OCI-LY3 (cell line): Measurements from ENCODE around the gene TENM4.

Experiments
- EZH2phosphoT487 ChIP-seq: fragments of 200-600 bp; shearing (Covaris generic); IDR thresholded peaks from 2 replicates; pipeline ENCODE4 v1.6.1; 2018; ENCODE audit warnings: antibody characterized with exemption, mixed run types, low read depth
- TF ChIP-seq, protein P1 (sequence below): fragments of 200-600, 300-600 bp; sonication (generic); IDR thresholded peaks from 2 replicates; pipeline ENCODE4 v1.5.1; 2014; ENCODE audit warnings: antibody characterized with exemption, low read length, low read depth

DNA sequence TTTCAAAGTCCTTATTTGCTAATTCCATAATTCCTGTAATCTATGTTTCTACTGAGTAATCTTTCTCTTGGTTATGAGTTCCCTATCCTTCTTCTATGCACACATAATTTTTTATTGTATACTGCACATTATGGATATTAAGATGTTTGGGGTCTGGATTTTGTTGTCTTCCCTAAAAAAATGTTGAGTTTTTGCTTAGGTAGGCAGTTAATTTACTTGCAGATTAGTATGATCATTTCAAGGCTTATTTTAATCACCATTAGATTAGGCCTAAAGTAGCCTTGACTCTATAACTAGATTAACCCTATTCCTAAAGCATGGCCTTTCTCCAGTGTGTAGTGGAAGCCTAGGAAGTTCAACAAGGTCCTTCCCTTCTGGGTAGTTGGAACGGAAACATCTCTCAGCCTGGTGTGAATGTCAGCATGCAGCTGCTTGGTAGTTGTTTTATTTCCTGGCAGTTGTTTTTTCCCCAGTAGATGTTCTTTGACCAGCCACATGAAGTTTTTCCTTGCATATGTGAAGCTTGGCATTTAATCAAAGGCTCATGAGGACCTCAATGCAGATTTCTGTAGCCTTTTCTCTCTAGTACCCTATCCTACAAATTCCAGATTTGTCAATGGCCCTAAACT lies 446.9 kb downstream of the TENM4 start:
- TF ChIP-seq, protein P1, sequence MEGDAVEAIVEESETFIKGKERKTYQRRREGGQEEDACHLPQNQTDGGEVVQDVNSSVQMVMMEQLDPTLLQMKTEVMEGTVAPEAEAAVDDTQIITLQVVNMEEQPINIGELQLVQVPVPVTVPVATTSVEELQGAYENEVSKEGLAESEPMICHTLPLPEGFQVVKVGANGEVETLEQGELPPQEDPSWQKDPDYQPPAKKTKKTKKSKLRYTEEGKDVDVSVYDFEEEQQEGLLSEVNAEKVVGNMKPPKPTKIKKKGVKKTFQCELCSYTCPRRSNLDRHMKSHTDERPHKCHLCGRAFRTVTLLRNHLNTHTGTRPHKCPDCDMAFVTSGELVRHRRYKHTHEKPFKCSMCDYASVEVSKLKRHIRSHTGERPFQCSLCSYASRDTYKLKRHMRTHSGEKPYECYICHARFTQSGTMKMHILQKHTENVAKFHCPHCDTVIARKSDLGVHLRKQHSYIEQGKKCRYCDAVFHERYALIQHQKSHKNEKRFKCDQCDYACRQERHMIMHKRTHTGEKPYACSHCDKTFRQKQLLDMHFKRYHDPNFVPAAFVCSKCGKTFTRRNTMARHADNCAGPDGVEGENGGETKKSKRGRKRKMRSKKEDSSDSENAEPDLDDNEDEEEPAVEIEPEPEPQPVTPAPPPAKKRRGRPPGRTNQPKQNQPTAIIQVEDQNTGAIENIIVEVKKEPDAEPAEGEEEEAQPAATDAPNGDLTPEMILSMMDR = no peak
- TF ChIP-seq EZH2phosphoT487 = no peak
